Peyer's patch (tissue), 4 donors: ENCODE data around the gene RRBP1. TPM values are rescaled to one million over a fixed set of nuclear protein-coding genes. Genes with fewer than 3 reads are reported as not detected.

ENCODE experiments used
- DNase-seq, 3 donors: peaks; one replicate each; pipeline ENCODE4 v3.0.0-alpha.2; 2017 to 2019
- H3K27ac ChIP-seq, 4 donors: fragments of 200-600 bp; sonication (generic); one replicate each; pipeline ENCODE4 v1.5.1; 2016 to 2019
- H3K27me3 ChIP-seq, 2 donors: fragments of 200-600 bp; sonication (generic); one replicate each; pipeline ENCODE4 v1.5.1; 2019
- H3K36me3 ChIP-seq, 3 donors: fragments of 200-600 bp; sonication (generic); one replicate each; pipeline ENCODE4 v1.5.1; 2016 to 2019
- H3K4me1 ChIP-seq, 4 donors: fragments of 200-600 bp; sonication (generic); one replicate each; pipeline ENCODE4 v1.5.1; 2016 to 2019
- H3K4me3 ChIP-seq, 4 donors: fragments of 200-600 bp; sonication (generic); 1 replicate in 3 of 4; 2 replicates in 1 of 4; pipeline ENCODE4 v1.5.1; 2016 to 2019; ENCODE audit warnings: mild to moderate bottlenecking in 1 of 4
- H3K9me3 ChIP-seq, 4 donors: fragments of 200-600 bp; sonication (generic); one replicate each; pipeline ENCODE4 v1.5.1; 2016 to 2019; ENCODE audit warnings: mild to moderate bottlenecking in 1 of 4
- CTCF ChIP-seq, 6 experiments: fragments of 450-650 bp in 4 of 6; fragments of 200-600 bp in 2 of 6; sonication (generic) in 1 of 6; IDR thresholded peaks; one replicate each; pipeline ENCODE4 v1.5.1; 2017 to 2019; ENCODE audit warnings: antibody characterized with exemption in 6 of 6, mild to moderate bottlenecking in 3 of 6, moderate library complexity in 1 of 6
- POLR2A ChIP-seq, 2 donors: fragments of 450-650 bp; IDR thresholded peaks; one replicate each; pipeline ENCODE4 v1.5.1; 2017; ENCODE audit warnings: antibody characterized with exemption in 2 of 2, mild to moderate bottlenecking in 2 of 2, moderate library complexity in 2 of 2
- total RNA-seq, 4 donors: library from RNA; depleted of rRNA; stranded (reverse); fragments of >200 nt; gene quantifications; one replicate each; pipeline ENCODE4 v1.1.0, GENCODE V29; 2016

The RRBP1 gene
- total RNA-seq, 4 donors from 2014 or later: 169 to 328 (median 249) TPM

GRCh38 chr20:17669306-17669931, 12.6 kb downstream of the RRBP1 start:
- H3K4me1 ChIP-seq: peaks cover 0 to 13% (median 0%) of the 10 kb centered on the region in 4 donors
- no peak for DNase-seq
- H3K9me3 ChIP-seq: no peaks in the 10 kb centered on the region
- TF ChIP-seq CTCF (IDR thresholded peaks at IDR 0.05) (no peak), POLR2A (IDR thresholded peaks at IDR 0.05) (no peak)
- H3K27ac ChIP-seq: no peak overlapping the region
- H3K27me3 ChIP-seq: no peaks in the 10 kb centered on the region
- peaks cover 0 to 8% (median 0%) of the 10 kb centered on the region in 3 donors for H3K36me3 ChIP-seq
- no peak overlapping the region for H3K4me3 ChIP-seq

- Histone ChIP-seq H3K36me3 (peaks cover 0 to 8% (median 0%) of the 10 kb centered on the region in 3 donors), H3K9me3 (no peaks in the 10 kb centered on the region), H3K27ac (no peak overlapping the region), H3K4me3 (no peak overlapping the region), H3K4me1 (peaks cover 0 to 22% (median 0%) of the 10 kb centered on the region in 4 donors), H3K27me3 (no peaks in the 10 kb centered on the region)
- no peak for DNase-seq
- TF ChIP-seq POLR2A (IDR thresholded peaks at IDR 0.05) (no peak), CTCF (IDR thresholded peaks at IDR 0.05) (no peak)
Observed at GRCh38 chr20:17668432-17668831, 13.6 kb downstream of the RRBP1 start.

- H3K4me1 ChIP-seq: peaks cover 0 to 31% (median 0%) of the 10 kb centered on the region in 4 donors
- H3K36me3 ChIP-seq: peaks cover 0 to 8% (median 0%) of the 10 kb centered on the region in 3 donors
- no peaks in the 10 kb centered on the region for H3K9me3 ChIP-seq
- no peaks in the 10 kb centered on the region for H3K27me3 ChIP-seq
- DNase-seq: no peak
- no peak overlapping the region for H3K4me3 ChIP-seq
- TF ChIP-seq CTCF (IDR thresholded peaks at IDR 0.05): no peak
- no peak for TF ChIP-seq POLR2A (IDR thresholded peaks at IDR 0.05)
- no peak overlapping the region for H3K27ac ChIP-seq
Observed at GRCh38 chr20:17667445-17667844, 14.6 kb downstream of the RRBP1 start.

GRCh38 chr20:17666481-17666880, 15.6 kb downstream of the RRBP1 start:
- H3K9me3 ChIP-seq: no peaks in the 10 kb centered on the region
- no peak overlapping the region for H3K27ac ChIP-seq
- no peak for TF ChIP-seq POLR2A (IDR thresholded peaks at IDR 0.05)
- no peak for TF ChIP-seq CTCF (IDR thresholded peaks at IDR 0.05)
- peaks cover 0 to 8% (median 0%) of the 10 kb centered on the region in 3 donors for H3K36me3 ChIP-seq
- no peaks in the 10 kb centered on the region for H3K27me3 ChIP-seq
- no peak overlapping the region for H3K4me3 ChIP-seq
- DNase-seq: no peak
- peaks cover 0 to 39% (median 0%) of the 10 kb centered on the region in 4 donors for H3K4me1 ChIP-seq

GRCh38 chr20:17665756-17666155, 16.3 kb downstream of the RRBP1 start:
- peaks cover 0 to 46% (median 0%) of the 10 kb centered on the region in 4 donors for H3K4me1 ChIP-seq
- H3K27ac ChIP-seq: no peak overlapping the region
- H3K36me3 ChIP-seq: peaks cover 0 to 8% (median 0%) of the 10 kb centered on the region in 3 donors
- no peaks in the 10 kb centered on the region for H3K27me3 ChIP-seq
- no peak for DNase-seq
- H3K4me3 ChIP-seq: no peak overlapping the region
- no peak for TF ChIP-seq CTCF (IDR thresholded peaks at IDR 0.05)
- no peak for TF ChIP-seq POLR2A (IDR thresholded peaks at IDR 0.05)
- no peaks in the 10 kb centered on the region for H3K9me3 ChIP-seq
